ENCODE data around the gene RGS19. TPM values are rescaled to one million over a fixed set of nuclear protein-coding genes. Genes with fewer than 3 reads are reported as not detected.

RGS19 gene
- total RNA-seq, 6 experiments from 2014 or later: 2.6 to 10.9 (median 5.7) TPM

GRCh38 chr20:64037199-64037497, 42.2 kb downstream of the RGS19 start:
- Histone ChIP-seq H3K9me3 (no peaks in the 10 kb centered on the region), H3K4me1 (peaks cover 0 to 7% (median 0%) of the 10 kb centered on the region in 4 donors), H3K4me3 (no peak overlapping the region), H3K36me3 (peaks cover 0 to 12% (median 2%) of the 10 kb centered on the region in 4 donors), H3K27ac (no peak overlapping the region), H3K27me3 (peaks cover 0 to 9% of the 10 kb centered on the region in 2 donors)
- ATAC-seq (no peak), DNase-seq (no peak)
- TF ChIP-seq CTCF (IDR thresholded peaks at IDR 0.05) (no peak), POLR2A (IDR thresholded peaks at IDR 0.05) (no peak)
- intact Hi-C loops (cut with DNase I): no loop called here
- 88% methylated on average over 2 of the region's 3 CpGs for WGBS (ENCODE audit: insufficient coverage, low coverage, low lambda C conversion rate, missing lambda C conversion rate)

- TF ChIP-seq CTCF (IDR thresholded peaks at IDR 0.05) (no peak), POLR2A (IDR thresholded peaks at IDR 0.05) (no peak)
- WGBS (ENCODE audit: insufficient coverage, low coverage, low lambda C conversion rate, missing lambda C conversion rate): no CpG with 5 or more reads among the region's 17 CpGs
- Histone ChIP-seq H3K9me3 (no peaks in the 10 kb centered on the region), H3K27me3 (peaks cover 0 to 3% of the 10 kb centered on the region in 2 donors), H3K27ac (no peak overlapping the region), H3K36me3 (peaks cover 0 to 17% (median 2%) of the 10 kb centered on the region in 4 donors), H3K4me1 (peaks cover 0 to 7% (median 0%) of the 10 kb centered on the region in 4 donors), H3K4me3 (no peak overlapping the region)
- intact Hi-C loops (cut with DNase I): no loop called here
- ATAC-seq: no peak
- DNase-seq: no peak
These were observed 42.7 kb downstream of the RGS19 start for GRCh38 chr20:64036346-64037198.

- TF ChIP-seq POLR2A (IDR thresholded peaks at IDR 0.05) (no peak), CTCF (IDR thresholded peaks at IDR 0.05) (no peak)
- Histone ChIP-seq H3K4me3 (no peak within 1 kb of the TSS), H3K27ac (no peak within 1 kb of the TSS), H3K27me3 (no peaks in the 10 kb centered on the region), H3K4me1 (peaks cover 0 to 7% (median 0%) of the 10 kb centered on the region in 4 donors), H3K36me3 (peaks cover 0 to 17% (median 3%) of the 10 kb centered on the region in 4 donors), H3K9me3 (no peaks in the 10 kb centered on the region)
- DNase-seq: no peak
- ATAC-seq: no peak
- WGBS (ENCODE audit: insufficient coverage, low coverage, low lambda C conversion rate, missing lambda C conversion rate): no CpG with 5 or more reads among the region's 10 CpGs
- intact Hi-C loops (cut with DNase I): no loop called here
These were observed 43.4 kb downstream of the RGS19 start, which contains the start of gene C20orf204 for GRCh38 chr20:64035933-64036345. Gene C20orf204, plus strand, starts transcription at chr20:64036182. Its CDS starts 142 bp downstream, at chr20:64036324.

GRCh38 chr20:64035066-64035932, 44.0 kb downstream of the RGS19 start:
- Histone ChIP-seq H3K9me3 (no peaks in the 10 kb centered on the region), H3K27ac (no peak overlapping the region), H3K4me3 (no peak overlapping the region), H3K36me3 (peaks cover 0 to 23% (median 6%) of the 10 kb centered on the region in 4 donors), H3K27me3 (no peaks in the 10 kb centered on the region), H3K4me1 (peaks cover 0 to 7% (median 0%) of the 10 kb centered on the region in 4 donors)
- TF ChIP-seq POLR2A (IDR thresholded peaks at IDR 0.05): no peak
- no peak for TF ChIP-seq CTCF (IDR thresholded peaks at IDR 0.05)
- no peak for DNase-seq
- 17% methylated on average over 2 of the region's 17 CpGs for WGBS (ENCODE audit: insufficient coverage, low coverage, low lambda C conversion rate, missing lambda C conversion rate)
- intact Hi-C loops (cut with DNase I): no loop called here
- ATAC-seq: no peak
